Gastroesophageal sphincter (tissue), 3 donors: Measurements from ENCODE around the gene BABAM2.

Experiments
- CTCF ChIP-seq, 4 experiments: fragments of 200-600 bp in 2 of 4; fragments of 450-650 bp in 2 of 4; sonication (generic) in 1 of 4; IDR thresholded peaks; one replicate each; pipeline ENCODE4 v1.5.1; 2017 to 2019; ENCODE audit warnings: antibody characterized with exemption in 4 of 4, mild to moderate bottlenecking in 2 of 4, moderate library complexity in 2 of 4
- EP300 ChIP-seq: sonication (generic); formaldehyde crosslinking; IDR thresholded peaks from one replicate; pipeline ENCODE4 v1.6.1; 2017; ENCODE audit warnings: antibody characterized with exemption, mild to moderate bottlenecking
- POLR2A ChIP-seq, 2 donors: fragments of 450-650 bp; IDR thresholded peaks; one replicate each; pipeline ENCODE4 v1.6.1; 2017; ENCODE audit warnings: antibody characterized with exemption in 2 of 2, mild to moderate bottlenecking in 2 of 2, moderate library complexity in 1 of 2
- POLR2AphosphoS5 ChIP-seq: sonication (generic); formaldehyde crosslinking; IDR thresholded peaks from one replicate; pipeline ENCODE4 v1.6.1; 2017; ENCODE audit warnings: antibody characterized with exemption

GRCh38 chr2:27940982-27941381 is 50.5 kb downstream of the BABAM2 start:
- no peak for TF ChIP-seq CTCF (IDR thresholded peaks at IDR 0.05)
- no peak for TF ChIP-seq POLR2AphosphoS5
- no peak for TF ChIP-seq POLR2A (IDR thresholded peaks at IDR 0.05)
- TF ChIP-seq EP300: no peak
